Upper lobe of left lung (tissue), 6 donors: ENCODE data around the gene CD80. TPM values are rescaled to one million over a fixed set of nuclear protein-coding genes. Genes with fewer than 3 reads are reported as not detected.
"Not testable (repeated sequence)": the region's sequence is repeated elsewhere in the genome, so short reads cannot be mapped to it uniquely, and the experiment has no call there.

Source experiments
- ATAC-seq, 2 donors: fragments of 200-7000 bp; cut with Tn5 transposase; one replicate each; pipeline ENCODE4 v1.9.1; 2022; ENCODE audit warnings: mild to moderate bottlenecking in 2 of 2, moderate library complexity in 2 of 2; ENCODE audit not compliant: low FRiP score in 2 of 2
- DNase-seq, 2 donors: peaks; one replicate each; pipeline ENCODE4 v3.0.0-alpha.2; 2019 to 2020
- H3K27ac ChIP-seq, 4 donors: fragments of 200-600 bp; sonication (generic); one replicate each; pipeline ENCODE4 v1.5.1; 2016 to 2019
- H3K27me3 ChIP-seq, 4 donors: fragments of 200-600 bp; sonication (generic); one replicate each; pipeline ENCODE4 v1.5.1; 2017 to 2019
- H3K36me3 ChIP-seq, 4 donors: fragments of 200-600 bp; sonication (generic); one replicate each; pipeline ENCODE4 v1.5.1; 2016 to 2019
- H3K4me1 ChIP-seq, 4 donors: fragments of 200-600 bp; sonication (generic); one replicate each; pipeline ENCODE4 v1.5.1; 2018 to 2019
- H3K4me3 ChIP-seq, 4 donors: fragments of 200-600 bp; sonication (generic); one replicate each; pipeline ENCODE4 v1.5.1; 2017 to 2019; ENCODE audit warnings: mild to moderate bottlenecking in 2 of 4, moderate library complexity in 1 of 4
- H3K9me3 ChIP-seq, 4 donors: fragments of 200-600 bp; sonication (generic); one replicate each; pipeline ENCODE4 v1.5.1; 2018 to 2019
- EP300 ChIP-seq, 4 donors: sonication (generic); formaldehyde crosslinking; IDR thresholded peaks; one replicate each; pipeline ENCODE4 v1.5.1; 2017; ENCODE audit warnings: antibody characterized with exemption in 4 of 4, control low read depth in 2 of 4
- POLR2A ChIP-seq, 4 donors: fragments of 450-650 bp; IDR thresholded peaks; one replicate each; pipeline ENCODE4 v1.5.1; 2016 to 2017; ENCODE audit warnings: antibody characterized with exemption in 4 of 4, mild to moderate bottlenecking in 2 of 4
- POLR2AphosphoS5 ChIP-seq, 2 donors: sonication (generic); formaldehyde crosslinking; IDR thresholded peaks; one replicate each; pipeline ENCODE4 v1.5.1; 2017; ENCODE audit warnings: antibody characterized with exemption in 2 of 2
- WGBS, 2 donors: methylation state at CpG; one replicate each; pipeline ENCODE4 v1.1.5; 2017 to 2018; 5-methylcytosine and 5-hydroxymethylcytosine counted together
- total RNA-seq, 6 donors: library from RNA; depleted of rRNA in 4 of 6; stranded (reverse); fragments of >200 nt in 4 of 6; gene quantifications; one replicate each; pipeline versions ENCODE4 v1.1.0 to v1.2.1, GENCODE V29; 2016 to 2021
- TF ChIP-seq, protein P1 (sequence below), 6 experiments: fragments of 450-650 bp in 4 of 6; fragments of 200-600 bp in 2 of 6; sonication (generic) in 2 of 6; IDR thresholded peaks; one replicate each; pipeline ENCODE4 v1.5.1; 2016 to 2019; ENCODE audit warnings: antibody characterized with exemption in 6 of 6
- donor health status: DM: no; HTN: no; CAD: no; lungs with moderate emphysema.
- donor health status: DM: no; HTN: yes; CAD: no; lungs with severe emphysema.

Gene CD80
- total RNA-seq, 6 donors from 2014 or later, result 5.8 to 26.4 (median 8.7) TPM

DNA sequence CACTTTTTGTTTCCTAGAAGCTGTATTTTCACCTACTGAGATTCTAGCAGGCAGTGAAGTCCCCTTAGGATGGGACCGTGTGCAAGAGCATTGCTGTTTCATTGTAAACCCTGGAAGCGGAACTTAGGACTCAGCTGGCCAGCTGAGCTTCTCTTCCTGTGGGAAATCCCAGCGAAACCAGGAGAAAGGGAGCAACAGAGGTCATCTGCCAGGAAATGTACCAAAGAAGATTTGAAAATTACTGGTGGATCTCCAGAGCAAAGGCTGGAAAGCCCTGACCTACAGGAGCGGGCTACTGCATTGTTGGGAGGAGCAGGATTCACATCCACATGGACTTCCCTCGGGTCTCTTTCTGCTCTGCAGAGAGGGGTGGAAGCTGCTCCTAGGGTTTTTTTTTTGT, 12.3 kb upstream of the CD80 start:
- Histone ChIP-seq H3K27me3 (no peaks in the 10 kb centered on the region), H3K9me3 (no peaks in the 10 kb centered on the region), H3K27ac (peak overlapping the region; percentile 53 to 75 (median 64)), H3K4me3 (no peak overlapping the region), H3K36me3 (no peaks in the 10 kb centered on the region), H3K4me1 (peaks cover 7 to 11% (median 10%) of the 10 kb centered on the region in 4 donors)
- 39 to 65% methylated on average over 5 of the region's 5 CpGs for WGBS, 2 donors
- DNase-seq, result no peak
- TF ChIP-seq EP300 (IDR thresholded peaks at IDR 0.05) (peak in 1 of 4 donors; percentile 8), POLR2AphosphoS5 (IDR thresholded peaks at IDR 0.05) (no peak)
- ATAC-seq, result no peak

- DNase-seq, result no peak
- Histone ChIP-seq H3K27me3 (no peaks in the 10 kb centered on the region), H3K36me3 (no peaks in the 10 kb centered on the region), H3K4me3 (no peak overlapping the region), H3K9me3 (no peaks in the 10 kb centered on the region), H3K27ac (peak overlapping the region; percentile 53 to 75 (median 64)), H3K4me1 (peaks cover 7 to 11% (median 10%) of the 10 kb centered on the region in 4 donors)
- ATAC-seq, result no peak
- WGBS, 2 donors, result 89 to 90% methylated on average over 1 of the region's 1 CpG
- TF ChIP-seq POLR2A (IDR thresholded peaks at IDR 0.05) (no peak), EP300 (IDR thresholded peaks at IDR 0.05) (peak in 1 of 4 donors; percentile 89), POLR2AphosphoS5 (IDR thresholded peaks at IDR 0.05) (no peak)
- TF ChIP-seq, protein P1, sequence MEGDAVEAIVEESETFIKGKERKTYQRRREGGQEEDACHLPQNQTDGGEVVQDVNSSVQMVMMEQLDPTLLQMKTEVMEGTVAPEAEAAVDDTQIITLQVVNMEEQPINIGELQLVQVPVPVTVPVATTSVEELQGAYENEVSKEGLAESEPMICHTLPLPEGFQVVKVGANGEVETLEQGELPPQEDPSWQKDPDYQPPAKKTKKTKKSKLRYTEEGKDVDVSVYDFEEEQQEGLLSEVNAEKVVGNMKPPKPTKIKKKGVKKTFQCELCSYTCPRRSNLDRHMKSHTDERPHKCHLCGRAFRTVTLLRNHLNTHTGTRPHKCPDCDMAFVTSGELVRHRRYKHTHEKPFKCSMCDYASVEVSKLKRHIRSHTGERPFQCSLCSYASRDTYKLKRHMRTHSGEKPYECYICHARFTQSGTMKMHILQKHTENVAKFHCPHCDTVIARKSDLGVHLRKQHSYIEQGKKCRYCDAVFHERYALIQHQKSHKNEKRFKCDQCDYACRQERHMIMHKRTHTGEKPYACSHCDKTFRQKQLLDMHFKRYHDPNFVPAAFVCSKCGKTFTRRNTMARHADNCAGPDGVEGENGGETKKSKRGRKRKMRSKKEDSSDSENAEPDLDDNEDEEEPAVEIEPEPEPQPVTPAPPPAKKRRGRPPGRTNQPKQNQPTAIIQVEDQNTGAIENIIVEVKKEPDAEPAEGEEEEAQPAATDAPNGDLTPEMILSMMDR (IDR thresholded peaks at IDR 0.05), result no peak
These were observed 11.8 kb upstream of the CD80 start for GRCh38 chr3:119571230-119571629.

DNA sequence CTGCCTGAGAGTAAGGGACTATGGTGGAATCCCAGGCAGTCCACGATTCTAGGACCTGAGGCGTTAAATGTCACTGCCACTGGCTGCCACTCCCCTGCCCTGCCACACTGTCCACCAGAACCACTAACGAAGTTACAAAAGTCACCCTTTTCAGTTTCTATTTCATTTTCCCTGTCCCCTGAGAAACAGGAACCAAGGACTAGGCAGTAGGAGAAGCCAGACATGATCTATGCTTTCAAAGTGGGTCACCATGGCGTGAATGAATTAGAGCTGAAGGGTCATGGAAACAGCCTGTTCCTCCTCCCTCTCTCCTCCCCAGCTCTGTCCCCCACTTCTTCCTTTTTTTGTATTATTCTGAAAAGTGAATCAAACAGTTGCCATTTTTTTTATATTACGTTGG, 10.8 kb upstream of the CD80 start:
- TF ChIP-seq POLR2AphosphoS5 (IDR thresholded peaks at IDR 0.05) (no peak), POLR2A (IDR thresholded peaks at IDR 0.05) (peak in 1 of 4 donors; percentile 28), EP300 (IDR thresholded peaks at IDR 0.05) (peak in 1 of 4 donors; percentile 6)
- TF ChIP-seq, protein P1 (IDR thresholded peaks at IDR 0.05), result no peak
- Histone ChIP-seq H3K4me3 (no peak overlapping the region), H3K4me1 (peaks cover 7 to 11% (median 10%) of the 10 kb centered on the region in 4 donors), H3K9me3 (no peaks in the 10 kb centered on the region), H3K27me3 (no peaks in the 10 kb centered on the region), H3K36me3 (no peaks in the 10 kb centered on the region), H3K27ac (peak overlapping the region; percentile 53 to 75 (median 58))
- WGBS, 2 donors, result 69 to 76% methylated on average over 5 of the region's 5 CpGs
- ATAC-seq, result peak; percentile 78 to 94
- DNase-seq, result no peak

- Histone ChIP-seq H3K4me1 (peaks cover 7 to 11% (median 10%) of the 10 kb centered on the region in 4 donors), H3K27me3 (no peaks in the 10 kb centered on the region), H3K9me3 (no peaks in the 10 kb centered on the region), H3K4me3 (no peak overlapping the region), H3K36me3 (no peaks in the 10 kb centered on the region), H3K27ac (peak overlapping the region in 2 of 4 donors; percentile 21 to 75)
- TF ChIP-seq, protein P1 (IDR thresholded peaks at IDR 0.05), result no peak
- TF ChIP-seq POLR2A (IDR thresholded peaks at IDR 0.05) (no peak), EP300 (IDR thresholded peaks at IDR 0.05) (no peak), POLR2AphosphoS5 (IDR thresholded peaks at IDR 0.05) (no peak)
- DNase-seq (no peak), ATAC-seq (peak in 1 of 2 donors; percentile 36)
- WGBS, 2 donors, result 84 to 86% methylated on average over 4 of the region's 4 CpGs
These were observed 9.7 kb upstream of the CD80 start for GRCh38 chr3:119569156-119569555.

- H3K4me1 ChIP-seq, H3K36me3 ChIP-seq, H3K9me3 ChIP-seq, H3K4me3 ChIP-seq, H3K27me3 ChIP-seq, ATAC-seq, DNase-seq, H3K27ac ChIP-seq: not testable (repeated sequence)
- 77 to 96% methylated on average over 2 of the region's 2 CpGs for WGBS, 2 donors
These were observed 3.9 kb upstream of the CD80 start for GRCh38 chr3:119563334-119563733.

GRCh38 chr3:119562307-119562961, 3.0 kb upstream of the CD80 start:
- Histone ChIP-seq H3K9me3 (no peaks in the 10 kb centered on the region), H3K27me3 (no peaks in the 10 kb centered on the region), H3K27ac (no peak overlapping the region), H3K4me1 (peaks cover 0 to 3% (median 0%) of the 10 kb centered on the region in 4 donors), H3K4me3 (no peak overlapping the region), H3K36me3 (no peaks in the 10 kb centered on the region)
- WGBS, 2 donors, result 64% methylated on average over 5 to 6 of the region's 6 CpGs
- ATAC-seq, result peak; percentile 49 to 61
- TF ChIP-seq EP300 (IDR thresholded peaks at IDR 0.05), result no peak
- TF ChIP-seq, protein P1 (IDR thresholded peaks at IDR 0.05), result no peak
- TF ChIP-seq POLR2A (IDR thresholded peaks at IDR 0.05), result no peak
- no peak for TF ChIP-seq POLR2AphosphoS5 (IDR thresholded peaks at IDR 0.05)
- DNase-seq, result peak in 1 of 2 donors; percentile 52
